K562 (cell line): ENCODE measurements around the gene HIP1R.

Experiments
- ARNT ChIP-seq, 2 experiments: fragments of 450-650 bp; IDR thresholded peaks; 2 replicates each; pipeline ENCODE4 v1.6.1; 2016; ENCODE audit warnings: mild to moderate bottlenecking in 1 of 2
- BHLHE40 ChIP-seq: IDR thresholded peaks from 2 replicates; pipeline ENCODE4 v1.6.1; 2011; ENCODE audit warnings: low read length, improper control_type of control experiment
- ELK3 ChIP-seq: fragments of 450-650 bp; formaldehyde crosslinking; IDR thresholded peaks from 2 replicates; pipeline ENCODE4 v1.4.0; 2020; ENCODE audit warnings: mild to moderate bottlenecking
- RAD21 ChIP-seq, 2 experiments: fragments of 250-450 bp in 1 of 2; fragments of 450-650 bp in 1 of 2; sonication (Bioruptor Pico) in 1 of 2; formaldehyde crosslinking in 1 of 2; IDR thresholded peaks in 1 of 2; conservative IDR thresholded peaks in 1 of 2; 2 replicates each; pipeline versions ENCODE4 v1.4.0 to v1.8.0; 2020 to 2022; ENCODE audit warnings: mild to moderate bottlenecking in 2 of 2, moderate library complexity in 1 of 2
- RERE ChIP-seq: sonication (generic); formaldehyde crosslinking; IDR thresholded peaks from 2 replicates; pipeline ENCODE4 v1.8.0; 2023; ENCODE audit warnings: missing genetic modification reagents, mild to moderate bottlenecking, borderline replicate concordance
- RHOXF2B ChIP-seq: fragments of 250-450 bp; sonication (Bioruptor Pico); conservative IDR thresholded peaks from 2 replicates; pipeline ENCODE4 v1.5.1; 2021
- ZNF699 ChIP-seq: fragments of 250-450 bp; sonication (Bioruptor Pico); IDR thresholded peaks from 2 replicates; pipeline ENCODE4 v1.8.0; 2021; ENCODE audit warnings: mild to moderate bottlenecking, moderate library complexity; ENCODE audit not compliant: insufficient replicate concordance

DNA sequence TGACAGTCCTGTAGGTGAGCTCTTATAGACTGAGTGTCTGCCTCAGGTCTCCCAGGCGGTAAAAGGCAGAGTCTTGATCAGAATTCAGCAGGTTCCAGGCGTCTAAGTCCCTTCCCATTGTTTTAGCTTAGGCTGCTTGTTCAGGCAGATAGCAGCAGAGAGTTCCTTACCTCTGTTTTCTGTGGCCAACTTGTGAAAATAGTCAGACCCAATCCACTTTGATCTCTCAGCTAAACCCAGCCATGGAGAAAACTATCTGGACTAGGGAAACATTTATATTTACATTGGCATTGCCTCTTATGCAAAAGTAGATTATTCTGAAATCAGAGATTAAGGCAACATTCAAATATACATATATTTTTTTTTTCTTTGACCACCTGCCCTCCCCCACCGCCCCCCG, 39.5 kb upstream of the HIP1R start:
- TF ChIP-seq ELK3 (no peak), RHOXF2B (CRISPR knock-in tag) (no peak), RAD21 (CRISPR knock-in tag; conservative IDR thresholded peaks at IDR 0.05 in 1 of 2, IDR thresholded peaks at IDR 0.05 in 1 of 2) (no peak), BHLHE40 (no peak), ARNT (IDR thresholded peaks at IDR 0.05) (no peak), RERE (no peak), ZNF699 (CRISPR knock-in tag) (no peak)
